Astrocyte of the spinal cord (primary cell): ENCODE measurements around the gene TRIB2.

Source experiments
- DNase-seq: peaks from one replicate; pipeline ENCODE4 v3.0.0; 2011; ENCODE audit warnings: low read depth, low spot score
- H3K4me3 ChIP-seq: 2 replicates; pipeline ENCODE4 v1.5.1; 2011; ENCODE audit warnings: low read depth, mild to moderate bottlenecking, low read length, moderate library complexity
- CTCF ChIP-seq: IDR thresholded peaks from 2 replicates; pipeline ENCODE4 v1.5.1; 2012; ENCODE audit warnings: low read depth, mild to moderate bottlenecking, low read length, inconsistent platforms
- in situ Hi-C: cut with HindIII; loops from 2 replicates; pipeline ENCODE4 v1.10.0; 2017; ENCODE audit warnings: low sequenced_read_pairs

Gene TRIB2

GRCh38 chr2:12694990-12695774, 21.6 kb upstream of the TRIB2 start:
- H3K4me3 ChIP-seq: no peak overlapping the region
- DNase-seq: no peak
- in situ Hi-C loops: no loop called here
- no peak for TF ChIP-seq CTCF

GRCh38 chr2:12697617-12698016, 19.1 kb upstream of the TRIB2 start:
- TF ChIP-seq CTCF: no peak
- no peak for DNase-seq
- in situ Hi-C loops: no loop called here
- no peak overlapping the region for H3K4me3 ChIP-seq

- no peak overlapping the region for H3K4me3 ChIP-seq
- no peak for TF ChIP-seq CTCF
- no peak for DNase-seq
- in situ Hi-C loops: loop anchor here (25.0 kb wide), 1 partner anchor 389 kb away; no protein-coding TSS in a partner anchor
These were observed 15.7 kb upstream of the TRIB2 start for GRCh38 chr2:12700989-12701388.

- in situ Hi-C loops: loop anchor here (25.0 kb wide), 1 partner anchor 389 kb away; no protein-coding TSS in a partner anchor
- DNase-seq: no peak
- TF ChIP-seq CTCF: no peak
- H3K4me3 ChIP-seq: no peak overlapping the region
These were observed 15.0 kb upstream of the TRIB2 start for GRCh38 chr2:12701786-12702167.

GRCh38 chr2:12702168-12703121, 14.3 kb upstream of the TRIB2 start:
- TF ChIP-seq CTCF: no peak
- H3K4me3 ChIP-seq: no peak overlapping the region
- DNase-seq: peak; percentile 93
- in situ Hi-C loops: loop anchor here (25.0 kb wide), 1 partner anchor 390 kb away; no protein-coding TSS in a partner anchor

- no peak overlapping the region for H3K4me3 ChIP-seq
- in situ Hi-C loops: loop anchor here (25.0 kb wide), 1 partner anchor 392 kb away; no protein-coding TSS in a partner anchor
- no peak for DNase-seq
- TF ChIP-seq CTCF: no peak
These were observed 12.4 kb upstream of the TRIB2 start for GRCh38 chr2:12704378-12704777.
